Endothelial cell of umbilical vein (primary cell): ENCODE results near the gene PLAAT1. TPM values are rescaled to one million over a fixed set of nuclear protein-coding genes. Genes with fewer than 3 reads are reported as not detected.

ENCODE experiments used
- BruUV-seq: library from RNA; stranded (reverse); fragments of 400-500 nt; replicated peaks from 2 replicates; lab custom pipeline; 2021; lab: Mats Ljungman, UMichigan
- CTCF ChIA-PET: fragments of 300-600, 350-600 bp; sonication (Branson Sonifier 250); formaldehyde crosslinking; loops from one replicate; lab custom pipeline; 2021; ENCODE audit warnings: antibody characterized with exemption, inconsistent platforms; lab: Charles Lee
- POLR2A ChIA-PET: fragments of 300-600, 350-600 bp; sonication (Branson Sonifier 250); formaldehyde crosslinking; loops from one replicate; lab custom pipeline; 2021; ENCODE audit warnings: antibody characterized with exemption, inconsistent platforms; lab: Charles Lee
- DNase-seq: peaks from one replicate; pipeline ENCODE4 v3.0.0-alpha.2; 2011; ENCODE audit warnings: low read depth, low spot score
- FAIRE-seq: peaks from 2 replicates; lab custom pipeline; 2011; peaks lifted over from hg19 to GRCh38; lab: Jason Lieb, UNC
- H2AFZ ChIP-seq: 2 replicates; pipeline ENCODE4 v1.6.0; 2012; ENCODE audit warnings: low read depth, low read length, control low read depth, inconsistent platforms
- H3K27ac ChIP-seq: 2 replicates; pipeline ENCODE4 v1.5.1; 2011; ENCODE audit warnings: low read depth, mild to moderate bottlenecking, control low read depth, low read length, moderate library complexity; ENCODE audit not compliant: insufficient read depth
- H3K27me3 ChIP-seq, 2 experiments: 2 replicates each; pipeline versions ENCODE4 v1.6.0 to v1.6.1; 2011; ENCODE audit warnings: low read length in 2 of 2, mixed read lengths in 1 of 2; ENCODE audit not compliant: control insufficient read depth in 2 of 2, insufficient read depth in 2 of 2
- H3K36me3 ChIP-seq, 2 experiments: 2 replicates in 1 of 2; 3 replicates in 1 of 2; pipeline ENCODE4 v1.5.1; 2011; ENCODE audit warnings: low read length in 2 of 2, mild to moderate bottlenecking in 1 of 2, moderate library complexity in 1 of 2; ENCODE audit not compliant: control insufficient read depth in 2 of 2, insufficient read depth in 2 of 2; ENCODE audit errors: extremely low read depth in 1 of 2
- H3K4me1 ChIP-seq: 3 replicates; pipeline ENCODE4 v1.5.1; 2011; ENCODE audit warnings: mild to moderate bottlenecking, low read length; ENCODE audit not compliant: control insufficient read depth, insufficient read depth; ENCODE audit errors: extremely low read depth
- H3K4me2 ChIP-seq: 2 replicates; pipeline ENCODE4 v1.6.1; 2011; ENCODE audit warnings: low read length, control low read depth, mixed read lengths; ENCODE audit not compliant: insufficient read depth
- H3K4me3 ChIP-seq, 3 experiments: fragments of 200-600 bp in 1 of 3; sonication (generic), shearing (Covaris generic) in 1 of 3; replicated peaks in 1 of 3; 2 replicates each; pipeline ENCODE4 v1.5.1; 2011 to 2016; ENCODE audit warnings: control low read depth in 3 of 3, low read length in 3 of 3, mild to moderate bottlenecking in 2 of 3, inconsistent platforms in 1 of 3, low read depth in 1 of 3, moderate library complexity in 1 of 3; ENCODE audit not compliant: insufficient read depth in 1 of 3
- H3K79me2 ChIP-seq: 2 replicates; pipeline ENCODE4 v1.6.0; 2012; ENCODE audit warnings: low read length, inconsistent platforms; ENCODE audit not compliant: control insufficient read depth, insufficient read depth
- H3K9ac ChIP-seq: replicated peaks from 2 replicates; pipeline ENCODE3; 2011; ENCODE audit warnings: low read length, control low read depth; ENCODE audit not compliant: insufficient read depth; ENCODE audit errors: extremely low read depth
- H3K9me1 ChIP-seq: replicated peaks from 3 replicates; pipeline ENCODE4 v1.6.0; 2011; ENCODE audit warnings: mild to moderate bottlenecking, low read length; ENCODE audit not compliant: control insufficient read depth, insufficient read depth; ENCODE audit errors: extremely low read depth
- H3K9me3 ChIP-seq: replicated peaks from 2 replicates; pipeline ENCODE4 v1.5.1; 2012; ENCODE audit warnings: low read length, inconsistent platforms; ENCODE audit not compliant: control insufficient read depth, insufficient read depth
- H4K20me1 ChIP-seq: replicated peaks from 2 replicates; pipeline ENCODE3; 2011; ENCODE audit warnings: mild to moderate bottlenecking, low read length; ENCODE audit not compliant: control insufficient read depth, insufficient read depth; ENCODE audit errors: extremely low read depth
- EZH2 ChIP-seq: IDR thresholded peaks from 2 replicates; pipeline ENCODE4 v1.6.1; 2012; ENCODE audit warnings: borderline replicate concordance, low read depth, mild to moderate bottlenecking, moderate library complexity, low read length, inconsistent platforms; ENCODE audit not compliant: severe bottlenecking
- FOS ChIP-seq: IDR thresholded peaks from 2 replicates; pipeline ENCODE4 v1.6.1; 2011; ENCODE audit warnings: mild to moderate bottlenecking, low read length, moderate library complexity, borderline replicate concordance; ENCODE audit not compliant: insufficient read depth
- GATA2 ChIP-seq: IDR thresholded peaks from 2 replicates; pipeline ENCODE4 v1.7.0; 2011; ENCODE audit warnings: low read depth, mild to moderate bottlenecking, moderate library complexity, mixed read lengths, low read length; ENCODE audit not compliant: insufficient read length, insufficient read depth
- JUN ChIP-seq: IDR thresholded peaks from 2 replicates; pipeline ENCODE4 v1.6.1; 2011; ENCODE audit warnings: borderline replicate concordance, low read depth; ENCODE audit not compliant: insufficient read length, insufficient read depth
- MYC ChIP-seq: IDR thresholded peaks from one replicate; pipeline ENCODE4 v1.6.1; 2011; ENCODE audit warnings: mild to moderate bottlenecking, low read depth, low read length
- POLR2A ChIP-seq: IDR thresholded peaks from 2 replicates; pipeline ENCODE4 v1.6.1; 2012; ENCODE audit warnings: low read depth, mild to moderate bottlenecking, control low read depth, low read length
- POLR2AphosphoS5 ChIP-seq: IDR thresholded peaks from 2 replicates; pipeline ENCODE4 v1.6.1; 2012; ENCODE audit warnings: low read depth, mild to moderate bottlenecking, control low read depth, low read length, moderate library complexity; ENCODE audit not compliant: insufficient read depth
- dilution Hi-C: fragments of 300-500 bp; cut with MboI; formaldehyde crosslinking; loops from one replicate; pipeline ENCODE4 v1.15.0; 2019; ENCODE audit warnings: low sequenced_read_pairs; ENCODE audit not compliant: extremely low pct_ligation_motif_present
- intact Hi-C: fragments of 100-400 bp; cut with micrococcal nuclease; formaldehyde crosslinking; loops from one replicate; pipeline ENCODE4 v1.10.0; 2022
- polyA plus RNA-seq, 4 experiments: library from polyadenylated mRNA; depleted of rRNA in 3 of 4; stranded (reverse) in 3 of 4; unstranded in 1 of 4; fragments of >200 nt; gene quantifications; 2 replicates each; pipeline versions ENCODE4 v1.2.1 to v1.2.3, GENCODE V29; 2011 to 2012; ENCODE audit warnings: missing spikeins in 1 of 4
- total RNA-seq: library from RNA; stranded (reverse); gene quantifications from 2 replicates; pipeline ENCODE4 v1.2.3, GENCODE V29; 2021
- TF ChIP-seq, protein P1 (sequence below): IDR thresholded peaks from 2 replicates; pipeline ENCODE4 v1.6.1; 2011; ENCODE audit not compliant: insufficient read depth, insufficient read length
- TF ChIP-seq, protein P2 (sequence below), 2 donors: IDR thresholded peaks; 1 replicate in 1 of 2; 2 replicates in 1 of 2; pipeline ENCODE4 v1.5.1; 2011; ENCODE audit warnings: low read length in 2 of 2, mild to moderate bottlenecking in 2 of 2, moderate library complexity in 2 of 2, control low read depth in 1 of 2, inconsistent platforms in 1 of 2, low read depth in 1 of 2; ENCODE audit not compliant: insufficient read depth in 1 of 2; ENCODE audit errors: extremely low read depth in 1 of 2

PLAAT1 gene
- total and polyA plus RNA-seq, 2 donors (not counting 3 experiments of a cell fraction or from before 2014, with no cell fraction given), result 0.58 to 0.75 TPM

DNA sequence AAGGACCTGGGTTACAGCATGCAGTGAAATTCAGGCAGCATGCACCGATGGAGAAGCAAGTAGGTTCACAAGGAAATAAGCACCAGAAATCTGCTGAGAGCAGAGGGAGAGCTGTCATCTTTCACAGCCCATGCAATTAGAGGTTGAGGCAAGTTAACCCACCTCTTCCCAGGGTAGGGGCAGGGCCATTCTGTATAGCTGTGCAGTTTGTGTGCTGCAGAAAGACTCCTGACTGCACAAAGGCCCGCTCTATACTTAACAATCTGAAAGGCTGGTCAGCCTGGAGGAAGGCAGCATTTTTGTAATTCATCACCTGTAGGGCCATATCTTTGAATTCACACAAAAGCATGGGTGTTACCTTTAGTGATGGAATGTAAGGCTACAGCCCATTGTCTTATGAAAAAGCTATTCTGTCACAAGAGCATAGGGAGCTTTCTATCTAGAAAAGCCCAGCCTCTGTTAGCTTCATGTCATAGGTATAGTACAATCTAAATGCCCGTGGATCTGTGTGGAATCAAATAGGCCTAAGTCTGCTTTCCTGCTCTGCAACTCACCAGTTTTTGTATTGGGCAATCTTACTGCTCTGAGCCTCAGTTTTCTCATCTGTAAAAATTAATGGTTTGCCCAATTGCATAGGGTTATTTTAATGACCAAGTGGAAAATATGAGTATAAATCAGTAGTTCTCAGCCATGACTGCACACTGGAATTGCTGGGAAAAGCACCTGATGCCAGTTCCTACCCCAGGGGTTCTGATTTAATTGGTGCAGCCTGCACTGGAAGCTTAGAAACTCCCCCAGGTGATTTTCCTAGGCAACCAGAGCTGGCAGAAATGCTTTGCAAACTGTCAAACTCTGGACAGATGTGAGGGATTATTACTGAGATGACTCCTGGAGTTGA is 72.3 kb downstream of the PLAAT1 start:
- Histone ChIP-seq H3K36me3 (no peaks in the 10 kb centered on the region), H3K9me1 (no peaks in the 10 kb centered on the region), H3K27me3 (no peaks in the 10 kb centered on the region), H4K20me1 (no peaks in the 10 kb centered on the region), H3K4me2 (no peak overlapping the region), H2AFZ (no peak overlapping the region), H3K4me3 (no peak overlapping the region), H3K9ac (no peak overlapping the region), H3K4me1 (no peaks in the 10 kb centered on the region), H3K9me3 (no peaks in the 10 kb centered on the region), H3K27ac (no peak overlapping the region), H3K79me2 (no peaks in the 10 kb centered on the region)
- intact Hi-C loops, result no loop called here
- ChIA-PET CTCF (no interaction called here), POLR2A (no interaction called here)
- DNase-seq (no peak), FAIRE-seq (no peak)
- TF ChIP-seq JUN (no peak), MYC (no peak), POLR2A (no peak), EZH2 (no peak), FOS (no peak), POLR2AphosphoS5 (no peak), GATA2 (no peak)
- TF ChIP-seq, protein P1, sequence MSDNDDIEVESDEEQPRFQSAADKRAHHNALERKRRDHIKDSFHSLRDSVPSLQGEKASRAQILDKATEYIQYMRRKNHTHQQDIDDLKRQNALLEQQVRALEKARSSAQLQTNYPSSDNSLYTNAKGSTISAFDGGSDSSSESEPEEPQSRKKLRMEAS, result no peak
- TF ChIP-seq, protein P2, sequence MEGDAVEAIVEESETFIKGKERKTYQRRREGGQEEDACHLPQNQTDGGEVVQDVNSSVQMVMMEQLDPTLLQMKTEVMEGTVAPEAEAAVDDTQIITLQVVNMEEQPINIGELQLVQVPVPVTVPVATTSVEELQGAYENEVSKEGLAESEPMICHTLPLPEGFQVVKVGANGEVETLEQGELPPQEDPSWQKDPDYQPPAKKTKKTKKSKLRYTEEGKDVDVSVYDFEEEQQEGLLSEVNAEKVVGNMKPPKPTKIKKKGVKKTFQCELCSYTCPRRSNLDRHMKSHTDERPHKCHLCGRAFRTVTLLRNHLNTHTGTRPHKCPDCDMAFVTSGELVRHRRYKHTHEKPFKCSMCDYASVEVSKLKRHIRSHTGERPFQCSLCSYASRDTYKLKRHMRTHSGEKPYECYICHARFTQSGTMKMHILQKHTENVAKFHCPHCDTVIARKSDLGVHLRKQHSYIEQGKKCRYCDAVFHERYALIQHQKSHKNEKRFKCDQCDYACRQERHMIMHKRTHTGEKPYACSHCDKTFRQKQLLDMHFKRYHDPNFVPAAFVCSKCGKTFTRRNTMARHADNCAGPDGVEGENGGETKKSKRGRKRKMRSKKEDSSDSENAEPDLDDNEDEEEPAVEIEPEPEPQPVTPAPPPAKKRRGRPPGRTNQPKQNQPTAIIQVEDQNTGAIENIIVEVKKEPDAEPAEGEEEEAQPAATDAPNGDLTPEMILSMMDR (IDR thresholded peaks at IDR 0.05; ENCODE audit: extremely low read depth in 1 of 2, insufficient read depth in 1 of 2, low read depth in 1 of 2, low read length in 2 of 2), result no peak
- dilution Hi-C loops, result no loop called here
- no TSS peak for BruUV-seq
